SJSA1 (cell line): ENCODE measurements around the gene THRAP3. TPM values are rescaled to one million over a fixed set of nuclear protein-coding genes. Genes with fewer than 3 reads are reported as not detected.

Experiments used
- DNase-seq, 2 experiments: peaks; one replicate each; pipeline ENCODE4 v3.0.0-alpha.2; 2015 to 2020; ENCODE audit warnings: low spot score in 2 of 2, low read depth in 1 of 2
- H3K27ac ChIP-seq: fragments of 250-450 bp; sonication (Bioruptor Pico); 2 replicates; pipeline ENCODE4 v1.5.1; 2020; ENCODE audit warnings: mild to moderate bottlenecking, moderate library complexity
- H3K27me3 ChIP-seq: fragments of 250-450 bp; sonication (Bioruptor Pico); replicated peaks from 2 replicates; pipeline ENCODE4 v1.5.1; 2020; ENCODE audit warnings: mild to moderate bottlenecking, moderate library complexity
- H3K36me3 ChIP-seq: fragments of 250-450 bp; sonication (Bioruptor Pico); 2 replicates; pipeline ENCODE4 v1.5.1; 2020; ENCODE audit warnings: mild to moderate bottlenecking
- H3K4me1 ChIP-seq: fragments of 250-450 bp; sonication (Bioruptor Pico); replicated peaks from 2 replicates; pipeline ENCODE4 v1.6.1; 2021; ENCODE audit warnings: mild to moderate bottlenecking
- H3K4me3 ChIP-seq: fragments of 250-450 bp; sonication (Bioruptor Pico); 2 replicates; pipeline ENCODE4 v1.5.1; 2020; ENCODE audit warnings: mild to moderate bottlenecking
- H3K9me3 ChIP-seq: fragments of 250-450 bp; sonication (Bioruptor Pico); replicated peaks from 2 replicates; pipeline ENCODE4 v1.5.1; 2020; ENCODE audit warnings: mild to moderate bottlenecking
- total RNA-seq: library from RNA; depleted of rRNA; stranded (reverse); fragments of >200 nt; shearing (Covaris generic); gene quantifications from 2 replicates; pipeline ENCODE4 v1.2.3, GENCODE V29; 2014

Gene THRAP3
- total RNA-seq, 1 experiment from 2014 or later, result 66.1 TPM

- Histone ChIP-seq H3K27ac (peak within 1 kb of the TSS; percentile 66), H3K9me3 (peaks cover 4% of the 10 kb centered on the region), H3K36me3 (peaks cover 28% of the 10 kb centered on the region), H3K4me1 (peaks cover 48% of the 10 kb centered on the region), H3K27me3 (no peaks in the 10 kb centered on the region), H3K4me3 (peak within 1 kb of the TSS; percentile 98)
- DNase-seq, result peak; percentile 83 to 89
Observed at GRCh38 chr1:36323636-36324352, 99.6 kb downstream of the THRAP3 start, which contains the start of gene EVA1B. EVA1B (minus strand) TSS chr1:36323645; CDS start chr1:36323037, 608 bp downstream.

DNA sequence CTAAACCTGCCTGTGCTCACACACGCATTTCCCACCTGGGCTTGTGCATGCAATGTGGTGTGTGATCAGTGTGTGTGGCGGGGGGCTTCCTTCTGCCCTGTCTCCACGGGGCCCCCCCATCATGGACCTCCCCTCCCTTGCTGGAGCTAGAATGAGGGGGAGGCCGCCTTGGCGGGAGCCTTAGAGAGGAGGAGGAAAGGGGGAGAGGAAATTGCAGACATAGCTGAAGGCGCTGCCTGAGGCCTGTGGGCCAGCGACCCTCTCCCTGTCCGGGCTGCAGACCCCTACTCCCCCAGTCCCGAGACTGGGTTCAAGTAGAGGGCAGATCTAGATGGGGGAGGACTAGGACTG lies 100.1 kb downstream of the THRAP3 start:
- no peak overlapping the region for H3K4me3 ChIP-seq
- H3K27ac ChIP-seq, result no peak overlapping the region
- peaks cover 48% of the 10 kb centered on the region for H3K4me1 ChIP-seq
- peaks cover 4% of the 10 kb centered on the region for H3K9me3 ChIP-seq
- peaks cover 28% of the 10 kb centered on the region for H3K36me3 ChIP-seq
- H3K27me3 ChIP-seq, result no peaks in the 10 kb centered on the region
- DNase-seq, result no peak

DNA sequence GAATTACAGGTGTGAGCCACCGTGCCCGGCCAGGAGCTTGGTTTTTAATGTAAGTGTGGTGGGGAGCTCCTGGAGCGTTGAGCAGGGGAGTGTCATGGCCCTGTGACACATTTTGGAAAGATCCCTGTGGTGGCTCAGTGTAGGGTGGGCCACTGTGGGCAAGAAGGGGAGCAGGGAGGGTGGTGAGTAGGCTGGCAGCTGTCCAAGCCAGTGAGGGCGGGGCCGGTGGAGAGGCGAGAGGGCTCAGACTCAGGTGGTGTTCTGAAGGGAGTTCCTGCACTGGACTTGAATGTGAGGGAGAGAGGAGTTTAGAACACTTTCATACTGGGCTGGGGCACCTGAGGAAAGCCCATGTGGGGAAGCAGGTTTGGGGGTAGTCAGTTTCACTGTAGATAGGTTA lies 102.3 kb downstream of the THRAP3 start:
- no peak overlapping the region for H3K27ac ChIP-seq
- peaks cover 36% of the 10 kb centered on the region for H3K4me1 ChIP-seq
- peaks cover 4% of the 10 kb centered on the region for H3K9me3 ChIP-seq
- DNase-seq, result no peak
- no peaks in the 10 kb centered on the region for H3K27me3 ChIP-seq
- H3K4me3 ChIP-seq, result no peak overlapping the region
- peaks cover 16% of the 10 kb centered on the region for H3K36me3 ChIP-seq

GRCh38 chr1:36327421-36328087 lies 103.3 kb downstream of the THRAP3 start:
- no peak overlapping the region for H3K4me3 ChIP-seq
- peaks cover 6% of the 10 kb centered on the region for H3K36me3 ChIP-seq
- no peaks in the 10 kb centered on the region for H3K27me3 ChIP-seq
- DNase-seq, result peak in 1 of 2 experiments; percentile 27
- peaks cover 4% of the 10 kb centered on the region for H3K9me3 ChIP-seq
- H3K4me1 ChIP-seq, result peaks cover 25% of the 10 kb centered on the region
- H3K27ac ChIP-seq, result no peak overlapping the region

DNA sequence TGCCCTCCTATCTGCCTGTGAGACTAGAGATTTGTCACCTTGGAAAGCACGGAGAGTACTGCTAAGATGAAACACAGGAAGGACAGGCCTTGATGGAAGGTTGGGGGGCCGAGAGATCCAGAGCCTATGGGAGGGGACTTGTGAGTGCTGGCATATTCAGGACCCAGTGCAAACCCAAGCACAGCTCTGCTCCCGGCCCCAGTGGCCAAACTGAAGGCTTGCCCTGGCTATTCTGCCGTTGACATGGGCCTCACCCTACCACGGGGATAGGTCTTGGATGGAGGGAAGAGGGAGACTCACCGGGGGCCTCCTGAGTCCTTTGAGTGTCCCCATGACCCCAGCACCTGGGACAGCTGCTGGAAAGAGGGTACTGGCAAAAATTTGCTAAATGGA lies 103.8 kb downstream of the THRAP3 start:
- Histone ChIP-seq H3K27ac (no peak overlapping the region), H3K27me3 (no peaks in the 10 kb centered on the region), H3K9me3 (peaks cover 3% of the 10 kb centered on the region), H3K36me3 (peaks cover 3% of the 10 kb centered on the region), H3K4me1 (peaks cover 20% of the 10 kb centered on the region), H3K4me3 (no peak overlapping the region)
- DNase-seq, result no peak

DNA sequence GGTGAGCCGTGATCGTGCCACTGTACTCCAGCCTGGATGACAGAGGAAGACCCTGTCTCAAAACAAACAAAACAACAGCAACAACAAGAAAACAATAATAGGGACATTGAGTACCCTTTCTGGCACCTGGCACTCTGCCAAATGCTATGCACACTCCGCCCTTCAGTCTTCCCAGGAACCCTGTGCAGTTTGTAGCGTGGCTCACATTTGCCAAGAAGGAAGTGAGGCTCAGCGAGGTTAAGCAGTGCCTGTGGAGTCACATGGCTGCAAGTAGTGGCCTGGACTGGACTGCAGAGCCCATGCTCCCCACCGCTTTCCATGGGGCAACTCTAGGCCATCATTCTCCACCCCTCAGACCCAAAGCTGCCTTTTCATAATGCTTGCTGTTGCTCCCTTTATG lies 104.5 kb downstream of the THRAP3 start:
- H3K4me1 ChIP-seq, result peaks cover 16% of the 10 kb centered on the region
- no peak overlapping the region for H3K4me3 ChIP-seq
- H3K27ac ChIP-seq, result no peak overlapping the region
- no peak for DNase-seq
- no peaks in the 10 kb centered on the region; the same call in 1 of the 2 replicates for H3K9me3 ChIP-seq
- no peaks in the 10 kb centered on the region for H3K27me3 ChIP-seq
- no peaks in the 10 kb centered on the region for H3K36me3 ChIP-seq

GRCh38 chr1:36329817-36330216 lies 105.6 kb downstream of the THRAP3 start:
- H3K27me3 ChIP-seq, result no peaks in the 10 kb centered on the region
- no peak for DNase-seq
- H3K36me3 ChIP-seq, result no peaks in the 10 kb centered on the region
- H3K4me1 ChIP-seq, result peaks cover 8% of the 10 kb centered on the region
- no peak overlapping the region for H3K27ac ChIP-seq
- H3K9me3 ChIP-seq, result no peaks in the 10 kb centered on the region
- H3K4me3 ChIP-seq, result no peak overlapping the region

GRCh38 chr1:36330940-36331339 lies 106.7 kb downstream of the THRAP3 start:
- no peak for DNase-seq
- Histone ChIP-seq H3K4me3 (no peak overlapping the region), H3K4me1 (peaks cover 8% of the 10 kb centered on the region), H3K27ac (no peak overlapping the region), H3K27me3 (no peaks in the 10 kb centered on the region), H3K36me3 (no peaks in the 10 kb centered on the region), H3K9me3 (no peaks in the 10 kb centered on the region)

GRCh38 chr1:36337830-36338229 lies 113.6 kb downstream of the THRAP3 start:
- DNase-seq, result no peak
- Histone ChIP-seq H3K4me1 (peaks cover 5% of the 10 kb centered on the region), H3K9me3 (no peaks in the 10 kb centered on the region), H3K27ac (no peak overlapping the region), H3K4me3 (no peak overlapping the region), H3K27me3 (no peaks in the 10 kb centered on the region), H3K36me3 (peaks cover 32% of the 10 kb centered on the region)

- Histone ChIP-seq H3K4me3 (no peak overlapping the region), H3K27ac (no peak overlapping the region), H3K9me3 (no peaks in the 10 kb centered on the region), H3K27me3 (no peaks in the 10 kb centered on the region), H3K36me3 (peaks cover 45% of the 10 kb centered on the region), H3K4me1 (peaks cover 19% of the 10 kb centered on the region)
- DNase-seq, result no peak
Observed at GRCh38 chr1:36339215-36339614, 115.0 kb downstream of the THRAP3 start.

GRCh38 chr1:36339615-36340014 lies 115.4 kb downstream of the THRAP3 start:
- H3K4me3 ChIP-seq, result no peak overlapping the region
- no peak for DNase-seq
- no peaks in the 10 kb centered on the region for H3K9me3 ChIP-seq
- no peak overlapping the region for H3K27ac ChIP-seq
- peaks cover 21% of the 10 kb centered on the region for H3K4me1 ChIP-seq
- H3K27me3 ChIP-seq, result no peaks in the 10 kb centered on the region
- peaks cover 49% of the 10 kb centered on the region for H3K36me3 ChIP-seq

- H3K9me3 ChIP-seq, result no peaks in the 10 kb centered on the region
- no peaks in the 10 kb centered on the region for H3K27me3 ChIP-seq
- H3K4me1 ChIP-seq, result peaks cover 21% of the 10 kb centered on the region
- H3K27ac ChIP-seq, result no peak overlapping the region
- no peak overlapping the region for H3K4me3 ChIP-seq
- no peak for DNase-seq
- peaks cover 66% of the 10 kb centered on the region for H3K36me3 ChIP-seq
Observed at GRCh38 chr1:36341626-36342320, 117.5 kb downstream of the THRAP3 start.

GRCh38 chr1:36342426-36343185 lies 118.4 kb downstream of the THRAP3 start:
- Histone ChIP-seq H3K36me3 (peaks cover 71% of the 10 kb centered on the region), H3K9me3 (no peaks in the 10 kb centered on the region), H3K4me1 (peaks cover 21% of the 10 kb centered on the region), H3K4me3 (no peak overlapping the region), H3K27ac (peak overlapping the region; percentile 67), H3K27me3 (no peaks in the 10 kb centered on the region)
- peak; percentile 83 to 86 for DNase-seq
